LNCaP clone FGC (cell line): ENCODE data around the gene IL31.

Experiments
- DNase-seq: peaks from one replicate; pipeline ENCODE4 v3.0.0-alpha.2; 2011; ENCODE audit warnings: low read depth
- H3K4me3 ChIP-seq: 2 replicates; pipeline ENCODE4 v1.5.1; 2011; ENCODE audit warnings: mild to moderate bottlenecking, low read depth, low read length, control low read depth
- TF ChIP-seq, protein P1 (sequence below): IDR thresholded peaks from 2 replicates; pipeline ENCODE4 v1.5.1; 2012; ENCODE audit warnings: mild to moderate bottlenecking; ENCODE audit not compliant: control insufficient read depth, insufficient read depth; ENCODE audit errors: extremely low read depth

The IL31 gene

DNA sequence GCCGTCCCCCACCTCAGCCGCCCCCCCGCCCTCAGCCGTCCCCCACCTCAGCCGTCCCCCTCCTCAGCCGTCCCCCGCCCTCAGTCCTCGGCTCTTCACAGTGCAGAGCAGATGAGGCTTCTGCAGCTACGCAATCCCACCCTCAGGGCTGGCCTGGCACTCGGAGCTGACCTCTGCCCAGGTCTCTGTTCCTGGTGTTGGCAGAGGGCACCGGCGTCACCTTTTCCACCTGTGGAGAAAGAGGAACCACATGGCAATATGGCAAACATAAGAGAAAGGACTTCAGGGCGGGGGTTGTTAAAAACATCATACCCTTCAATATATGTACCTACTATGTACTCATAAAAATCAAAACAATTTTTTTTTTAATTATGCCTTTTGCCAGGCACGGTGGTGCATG, 49.7 kb downstream of the IL31 start:
- TF ChIP-seq, protein P1, sequence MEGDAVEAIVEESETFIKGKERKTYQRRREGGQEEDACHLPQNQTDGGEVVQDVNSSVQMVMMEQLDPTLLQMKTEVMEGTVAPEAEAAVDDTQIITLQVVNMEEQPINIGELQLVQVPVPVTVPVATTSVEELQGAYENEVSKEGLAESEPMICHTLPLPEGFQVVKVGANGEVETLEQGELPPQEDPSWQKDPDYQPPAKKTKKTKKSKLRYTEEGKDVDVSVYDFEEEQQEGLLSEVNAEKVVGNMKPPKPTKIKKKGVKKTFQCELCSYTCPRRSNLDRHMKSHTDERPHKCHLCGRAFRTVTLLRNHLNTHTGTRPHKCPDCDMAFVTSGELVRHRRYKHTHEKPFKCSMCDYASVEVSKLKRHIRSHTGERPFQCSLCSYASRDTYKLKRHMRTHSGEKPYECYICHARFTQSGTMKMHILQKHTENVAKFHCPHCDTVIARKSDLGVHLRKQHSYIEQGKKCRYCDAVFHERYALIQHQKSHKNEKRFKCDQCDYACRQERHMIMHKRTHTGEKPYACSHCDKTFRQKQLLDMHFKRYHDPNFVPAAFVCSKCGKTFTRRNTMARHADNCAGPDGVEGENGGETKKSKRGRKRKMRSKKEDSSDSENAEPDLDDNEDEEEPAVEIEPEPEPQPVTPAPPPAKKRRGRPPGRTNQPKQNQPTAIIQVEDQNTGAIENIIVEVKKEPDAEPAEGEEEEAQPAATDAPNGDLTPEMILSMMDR: no peak
- no peak overlapping the region for H3K4me3 ChIP-seq
- DNase-seq: no peak

GRCh38 chr12:122123761-122124145, 50.3 kb downstream of the IL31 start:
- TF ChIP-seq, protein P1: no peak
- DNase-seq: no peak
- no peak overlapping the region for H3K4me3 ChIP-seq

GRCh38 chr12:122123051-122123760, 50.8 kb downstream of the IL31 start:
- TF ChIP-seq, protein P1: peak; percentile 69
- no peak for DNase-seq
- no peak overlapping the region for H3K4me3 ChIP-seq
